Vagina (tissue), 2 donors: ENCODE measurements around the gene WNT2. TPM values are rescaled to one million over a fixed set of nuclear protein-coding genes. Genes with fewer than 3 reads are reported as not detected.

Experiments used
- DNase-seq, 2 donors: peaks; one replicate each; pipeline ENCODE4 v3.0.0-alpha.2; 2017; ENCODE audit errors: extremely low spot score in 2 of 2
- H3K27ac ChIP-seq: fragments of 200-600 bp; sonication (generic); one replicate; pipeline ENCODE4 v1.5.1; 2019
- H3K27me3 ChIP-seq: fragments of 200-600 bp; sonication (generic); one replicate; pipeline ENCODE4 v1.5.1; 2019
- H3K36me3 ChIP-seq, 2 donors: fragments of 200-600 bp; sonication (generic); one replicate each; pipeline ENCODE4 v1.5.1; 2017 to 2019
- H3K4me1 ChIP-seq: fragments of 200-600 bp; sonication (generic); one replicate; pipeline ENCODE4 v1.5.1; 2019
- H3K4me3 ChIP-seq, 2 donors: fragments of 200-600 bp; sonication (generic); 1 replicate in 1 of 2; 2 replicates in 1 of 2; pipeline ENCODE4 v1.5.1; 2016 to 2019
- H3K9me3 ChIP-seq: fragments of 200-600 bp; sonication (generic); one replicate; pipeline ENCODE4 v1.5.1; 2019
- POLR2A ChIP-seq, 2 donors: fragments of 450-650 bp; IDR thresholded peaks; one replicate each; pipeline ENCODE4 v1.6.1; 2017; ENCODE audit warnings: antibody characterized with exemption in 2 of 2, mild to moderate bottlenecking in 2 of 2, moderate library complexity in 2 of 2
- POLR2AphosphoS5 ChIP-seq, 2 donors: sonication (generic); formaldehyde crosslinking; IDR thresholded peaks; one replicate each; pipeline ENCODE4 v1.9.0; 2017; ENCODE audit warnings: antibody characterized with exemption in 2 of 2, mild to moderate bottlenecking in 2 of 2, low read depth in 1 of 2; ENCODE audit not compliant: insufficient read depth in 1 of 2
- intact Hi-C: fragments of 100-400 bp; cut with DNase I; formaldehyde crosslinking; loops from one replicate; pipeline ENCODE4 v1.15.1; 2023
- total RNA-seq: library from RNA; depleted of rRNA; stranded (reverse); fragments of >200 nt; gene quantifications from one replicate; pipeline ENCODE4 v1.2.3, GENCODE V29; 2016
- TF ChIP-seq, protein P1 (sequence below), 3 experiments: fragments of 450-650 bp in 2 of 3; fragments of 200-600 bp in 1 of 3; sonication (generic) in 1 of 3; IDR thresholded peaks; one replicate each; pipeline ENCODE4 v1.5.1; 2017 to 2019; ENCODE audit warnings: antibody characterized with exemption in 3 of 3, mild to moderate bottlenecking in 2 of 3, moderate library complexity in 2 of 3

Gene WNT2
- total RNA-seq, 1 donor from 2014 or later = not detected

DNA sequence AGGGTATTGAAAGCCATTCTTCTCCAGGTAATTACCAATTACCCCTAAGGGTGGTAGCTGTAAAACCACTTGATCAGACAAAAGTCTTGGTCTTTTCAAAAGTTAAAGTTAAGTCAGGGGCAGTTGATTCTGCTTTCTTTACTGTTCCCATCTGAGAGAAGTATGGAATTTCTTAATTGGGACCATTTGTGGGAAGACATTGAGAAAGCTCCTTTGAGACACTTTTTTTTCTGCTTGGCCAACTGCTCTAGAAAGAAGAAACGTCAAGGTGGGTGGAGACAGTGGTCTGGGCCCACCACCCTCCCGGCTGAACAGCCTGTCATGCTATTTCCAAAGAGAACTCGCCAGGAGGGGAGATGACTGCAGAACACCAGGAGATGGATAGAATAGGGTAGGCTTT is 45.3 kb downstream of the WNT2 start:
- Histone ChIP-seq H3K9me3 (no peaks in the 10 kb centered on the region), H3K36me3 (no peaks in the 10 kb centered on the region), H3K27me3 (no peaks in the 10 kb centered on the region), H3K4me3 (no peak overlapping the region), H3K27ac (no peak overlapping the region), H3K4me1 (no peaks in the 10 kb centered on the region)
- intact Hi-C loops = no loop called here
- peak in 1 of 2 donors; percentile 75 for DNase-seq
- TF ChIP-seq POLR2AphosphoS5 (IDR thresholded peaks at IDR 0.05; ENCODE audit: insufficient read depth in 1 of 2, low read depth in 1 of 2) (no peak), POLR2A (IDR thresholded peaks at IDR 0.05) (no peak)
- TF ChIP-seq, protein P1, sequence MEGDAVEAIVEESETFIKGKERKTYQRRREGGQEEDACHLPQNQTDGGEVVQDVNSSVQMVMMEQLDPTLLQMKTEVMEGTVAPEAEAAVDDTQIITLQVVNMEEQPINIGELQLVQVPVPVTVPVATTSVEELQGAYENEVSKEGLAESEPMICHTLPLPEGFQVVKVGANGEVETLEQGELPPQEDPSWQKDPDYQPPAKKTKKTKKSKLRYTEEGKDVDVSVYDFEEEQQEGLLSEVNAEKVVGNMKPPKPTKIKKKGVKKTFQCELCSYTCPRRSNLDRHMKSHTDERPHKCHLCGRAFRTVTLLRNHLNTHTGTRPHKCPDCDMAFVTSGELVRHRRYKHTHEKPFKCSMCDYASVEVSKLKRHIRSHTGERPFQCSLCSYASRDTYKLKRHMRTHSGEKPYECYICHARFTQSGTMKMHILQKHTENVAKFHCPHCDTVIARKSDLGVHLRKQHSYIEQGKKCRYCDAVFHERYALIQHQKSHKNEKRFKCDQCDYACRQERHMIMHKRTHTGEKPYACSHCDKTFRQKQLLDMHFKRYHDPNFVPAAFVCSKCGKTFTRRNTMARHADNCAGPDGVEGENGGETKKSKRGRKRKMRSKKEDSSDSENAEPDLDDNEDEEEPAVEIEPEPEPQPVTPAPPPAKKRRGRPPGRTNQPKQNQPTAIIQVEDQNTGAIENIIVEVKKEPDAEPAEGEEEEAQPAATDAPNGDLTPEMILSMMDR (IDR thresholded peaks at IDR 0.05) = no peak

DNA sequence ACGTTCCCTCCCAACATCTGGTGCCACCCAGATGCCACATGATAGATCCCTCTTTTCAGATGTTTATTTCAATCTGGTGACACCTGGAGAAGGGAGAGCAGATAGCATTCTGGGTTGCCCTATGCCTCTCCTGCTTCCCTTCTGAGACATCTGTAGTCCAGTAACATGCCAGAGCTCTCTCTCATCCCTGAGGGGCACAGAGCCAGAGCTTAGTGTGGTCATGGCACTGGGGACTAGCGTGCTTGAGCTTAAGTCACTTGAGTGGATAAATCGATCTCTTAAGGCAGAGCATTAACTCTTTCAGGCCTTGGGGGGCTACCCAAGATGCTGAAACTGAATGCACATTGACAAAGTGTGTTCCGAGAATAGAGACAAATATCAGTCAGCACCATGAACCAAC is 47.9 kb downstream of the WNT2 start:
- H3K4me3 ChIP-seq = no peak overlapping the region
- DNase-seq = no peak
- TF ChIP-seq, protein P1 (IDR thresholded peaks at IDR 0.05) = no peak
- TF ChIP-seq POLR2AphosphoS5 (IDR thresholded peaks at IDR 0.05; ENCODE audit: insufficient read depth in 1 of 2, low read depth in 1 of 2) = no peak
- TF ChIP-seq POLR2A (IDR thresholded peaks at IDR 0.05) = no peak
- intact Hi-C loops = no loop called here
- no peaks in the 10 kb centered on the region for H3K36me3 ChIP-seq
- no peak overlapping the region for H3K27ac ChIP-seq
- H3K27me3 ChIP-seq = no peaks in the 10 kb centered on the region
- peaks cover 4% of the 10 kb centered on the region for H3K4me1 ChIP-seq
- no peaks in the 10 kb centered on the region for H3K9me3 ChIP-seq

DNA sequence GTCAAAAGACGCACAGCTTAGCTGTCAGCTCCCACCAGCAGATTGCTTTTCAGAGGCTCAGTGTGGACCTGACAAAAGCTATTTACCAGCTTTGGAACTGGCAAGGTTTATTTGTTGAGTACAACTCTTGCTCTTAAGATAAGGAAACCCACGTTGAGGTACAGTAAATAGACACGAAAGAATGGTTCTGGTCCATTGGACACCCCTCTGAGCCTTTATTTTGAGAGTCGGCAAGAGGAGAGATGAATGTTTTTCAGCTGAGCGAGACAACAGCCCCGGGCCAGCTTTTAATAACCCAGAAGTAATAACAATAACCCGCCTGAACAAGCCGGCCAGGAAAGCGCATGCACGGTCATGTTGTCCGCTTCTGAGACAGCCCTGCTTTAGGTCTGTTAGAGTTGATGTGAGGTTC is 49.0 kb downstream of the WNT2 start:
- TF ChIP-seq, protein P1 (IDR thresholded peaks at IDR 0.05) = no peak
- TF ChIP-seq POLR2AphosphoS5 (IDR thresholded peaks at IDR 0.05; ENCODE audit: insufficient read depth in 1 of 2, low read depth in 1 of 2) = peak in 1 of 2 donors; percentile 58
- DNase-seq = peak in 1 of 2 donors; percentile 80
- Histone ChIP-seq H3K36me3 (no peaks in the 10 kb centered on the region), H3K27me3 (no peaks in the 10 kb centered on the region), H3K4me3 (no peak overlapping the region), H3K4me1 (peaks cover 12% of the 10 kb centered on the region), H3K9me3 (no peaks in the 10 kb centered on the region), H3K27ac (peak overlapping the region; percentile 28)
- intact Hi-C loops = no loop called here

DNA sequence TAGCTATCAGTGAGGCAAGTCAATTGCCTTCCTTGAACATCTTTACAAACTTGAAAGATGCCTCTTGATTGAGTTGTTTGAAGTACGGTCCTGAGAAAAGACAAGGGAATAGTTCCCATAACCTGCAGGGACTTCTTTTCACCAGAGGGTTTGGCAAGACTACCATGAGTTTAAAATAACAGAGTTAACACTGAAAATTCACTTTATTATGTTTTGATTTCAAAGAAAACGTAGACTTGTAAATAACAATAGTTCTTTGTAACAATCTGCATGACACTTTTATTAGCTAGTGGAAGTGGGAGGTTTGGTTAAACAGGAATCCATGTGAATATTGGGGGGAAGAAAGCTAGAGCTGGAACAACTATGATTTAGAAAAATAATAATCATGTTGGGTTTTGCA is 49.5 kb downstream of the WNT2 start:
- no peak overlapping the region for H3K4me3 ChIP-seq
- H3K27ac ChIP-seq = no peak overlapping the region
- TF ChIP-seq, protein P1 (IDR thresholded peaks at IDR 0.05) = no peak
- no peak for TF ChIP-seq POLR2AphosphoS5 (IDR thresholded peaks at IDR 0.05; ENCODE audit: insufficient read depth in 1 of 2, low read depth in 1 of 2)
- TF ChIP-seq POLR2A (IDR thresholded peaks at IDR 0.05) = no peak
- intact Hi-C loops = no loop called here
- peaks cover 12% of the 10 kb centered on the region for H3K4me1 ChIP-seq
- H3K36me3 ChIP-seq = no peaks in the 10 kb centered on the region
- no peaks in the 10 kb centered on the region for H3K27me3 ChIP-seq
- no peak for DNase-seq
- H3K9me3 ChIP-seq = no peaks in the 10 kb centered on the region

DNA sequence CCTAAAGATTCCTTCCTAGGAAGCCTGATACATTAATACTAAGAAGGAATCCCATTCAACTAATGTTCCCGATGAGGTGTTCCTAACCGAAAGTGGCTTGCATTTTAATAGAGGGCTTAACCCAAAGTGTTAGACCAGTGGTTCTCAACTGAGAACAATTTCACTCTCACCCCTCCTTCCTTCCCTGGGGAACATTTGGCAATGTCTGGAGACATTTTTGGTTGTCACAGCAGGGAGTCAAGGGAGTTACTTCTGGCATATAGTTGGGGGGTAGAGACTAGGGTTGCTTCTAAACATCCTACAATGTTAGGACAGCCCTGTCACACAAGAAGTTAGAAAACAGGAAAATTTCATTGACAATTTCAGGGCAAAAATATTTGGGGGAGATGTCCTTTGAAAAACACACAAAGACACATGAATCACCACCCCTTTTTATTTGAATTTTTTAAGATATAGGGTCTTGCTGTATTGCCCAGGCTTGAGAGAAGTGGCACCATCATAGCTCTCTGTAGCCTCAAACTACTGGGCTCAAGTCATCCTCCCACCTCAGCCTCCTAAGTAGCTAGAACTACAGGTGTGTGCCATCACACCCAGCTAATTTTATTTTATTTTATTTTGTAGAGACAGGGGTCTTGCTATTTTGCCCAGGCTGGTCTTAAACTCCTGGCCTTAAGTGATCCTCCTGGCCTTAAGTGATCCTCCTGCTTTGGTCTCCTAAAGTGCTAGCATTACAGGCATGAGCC is 50.7 kb downstream of the WNT2 start:
- Histone ChIP-seq H3K27me3 (no peaks in the 10 kb centered on the region), H3K4me1 (peaks cover 12% of the 10 kb centered on the region), H3K9me3 (no peaks in the 10 kb centered on the region), H3K4me3 (no peak overlapping the region), H3K27ac (no peak overlapping the region), H3K36me3 (no peaks in the 10 kb centered on the region)
- DNase-seq = no peak
- intact Hi-C loops = no loop called here
- TF ChIP-seq POLR2A (IDR thresholded peaks at IDR 0.05) (no peak), POLR2AphosphoS5 (IDR thresholded peaks at IDR 0.05; ENCODE audit: insufficient read depth in 1 of 2, low read depth in 1 of 2) (no peak)
- TF ChIP-seq, protein P1 (IDR thresholded peaks at IDR 0.05) = no peak
